Stimulated activated CD8-positive, alpha-beta memory T cell treated with anti-CD3 and anti-CD28 coated beads, Interleukin-2, amount 100 ng/mL, for 1 hour (primary cell): ENCODE data around the gene DTX2.
"Not testable (repeated sequence)": the region's sequence is repeated elsewhere in the genome, so short reads cannot be mapped to it uniquely, and the experiment has no call there.

Source experiments
- DNase-seq, 2 donors: peaks; one replicate each; pipeline ENCODE4 v3.0.0-alpha.2; 2020; ENCODE audit warnings: low read depth in 2 of 2

The DTX2 gene

GRCh38 chr7:76443846-76444245 is 17.7 kb upstream of the DTX2 start:
- DNase-seq: not testable (repeated sequence)

- DNase-seq: not testable (repeated sequence)
These were observed 15.9 kb upstream of the DTX2 start for GRCh38 chr7:76445577-76446008.

GRCh38 chr7:76457017-76457416 is 4.5 kb upstream of the DTX2 start:
- DNase-seq: not testable (repeated sequence)

GRCh38 chr7:76458504-76458903 is 3.0 kb upstream of the DTX2 start:
- DNase-seq: not testable (repeated sequence)

GRCh38 chr7:76460767-76461166 is 742 bp upstream of the DTX2 start:
- not testable (repeated sequence) for DNase-seq

GRCh38 chr7:76462271-76462882 is 868 bp downstream of the DTX2 start:
- DNase-seq: not testable (repeated sequence)

GRCh38 chr7:76464959-76465358 is 3.5 kb downstream of the DTX2 start:
- not testable (repeated sequence) for DNase-seq

- DNase-seq: not testable (repeated sequence)
These were observed 4.4 kb downstream of the DTX2 start for GRCh38 chr7:76465950-76466349.

GRCh38 chr7:76467743-76468404 is 6.4 kb downstream of the DTX2 start:
- not testable (repeated sequence) for DNase-seq

- DNase-seq: not testable (repeated sequence)
These were observed 10.2 kb downstream of the DTX2 start for GRCh38 chr7:76471556-76472221.

- not testable (repeated sequence) for DNase-seq
These were observed 11.6 kb downstream of the DTX2 start for GRCh38 chr7:76473097-76473496.

GRCh38 chr7:76476280-76476679 is 14.8 kb downstream of the DTX2 start:
- not testable (repeated sequence) for DNase-seq

GRCh38 chr7:76476742-76477474 is 15.4 kb downstream of the DTX2 start:
- not testable (repeated sequence) for DNase-seq

- not testable (repeated sequence) for DNase-seq
These were observed 18.1 kb downstream of the DTX2 start for GRCh38 chr7:76479628-76480027.

- not testable (repeated sequence) for DNase-seq
These were observed 19.1 kb downstream of the DTX2 start for GRCh38 chr7:76480403-76481253.

GRCh38 chr7:76482660-76483059 is 21.2 kb downstream of the DTX2 start:
- not testable (repeated sequence) for DNase-seq

- not testable (repeated sequence) for DNase-seq
These were observed 21.6 kb downstream of the DTX2 start for GRCh38 chr7:76483081-76483480.

GRCh38 chr7:76484456-76484855 is 22.9 kb downstream of the DTX2 start:
- DNase-seq: not testable (repeated sequence)

GRCh38 chr7:76485822-76486610 is 24.5 kb downstream of the DTX2 start:
- DNase-seq: not testable (repeated sequence)

- not testable (repeated sequence) for DNase-seq
These were observed 25.1 kb downstream of the DTX2 start for GRCh38 chr7:76486618-76487017.
